GM23248 (cell line): ENCODE measurements around the gene ATP6V1G3. TPM values are rescaled to one million over a fixed set of nuclear protein-coding genes. Genes with fewer than 3 reads are reported as not detected.

ENCODE experiments used
- DNase-seq: peaks from one replicate; pipeline ENCODE4 v3.0.0-alpha.2; 2015
- H2AFZ ChIP-seq: fragments of 200-600 bp; sonication (generic); 2 replicates; pipeline ENCODE4 v1.6.1; 2016; ENCODE audit warnings: antibody characterized with exemption
- H3F3A ChIP-seq: fragments of 200-600 bp; sonication (generic); 2 replicates; pipeline ENCODE4 v1.6.1; 2016; ENCODE audit warnings: mild to moderate bottlenecking, antibody characterized with exemption, mixed run types; ENCODE audit not compliant: insufficient read depth
- H3K27ac ChIP-seq: fragments of 200-600 bp; sonication (generic); 2 replicates; pipeline ENCODE4 v1.5.1; 2016; ENCODE audit warnings: mild to moderate bottlenecking
- H3K27me3 ChIP-seq: fragments of 200-600 bp; sonication (generic); replicated peaks from 2 replicates; pipeline ENCODE4 v1.6.1; 2016; ENCODE audit warnings: mild to moderate bottlenecking; ENCODE audit not compliant: insufficient read depth
- H3K36me3 ChIP-seq: fragments of 200-600 bp; sonication (generic); 2 replicates; pipeline ENCODE4 v1.6.1; 2016; ENCODE audit warnings: low read depth, mild to moderate bottlenecking
- H3K4me1 ChIP-seq: fragments of 200-600 bp; sonication (generic); 2 replicates; pipeline ENCODE4 v1.6.1; 2016; ENCODE audit warnings: mild to moderate bottlenecking; ENCODE audit not compliant: insufficient read depth
- H3K4me2 ChIP-seq: fragments of 200-600 bp; sonication (generic); one replicate; pipeline ENCODE4 v1.6.1; 2016; ENCODE audit warnings: mild to moderate bottlenecking; ENCODE audit not compliant: unreplicated experiment
- H3K4me3 ChIP-seq: fragments of 200-600 bp; sonication (generic); 2 replicates; pipeline ENCODE4 v1.5.1; 2016; ENCODE audit warnings: mild to moderate bottlenecking
- H3K79me2 ChIP-seq: fragments of 200-600 bp; sonication (generic); 2 replicates; pipeline ENCODE4 v1.6.1; 2016; ENCODE audit warnings: mild to moderate bottlenecking; ENCODE audit not compliant: insufficient read depth
- H3K9ac ChIP-seq: fragments of 200-600 bp; sonication (generic); 2 replicates; pipeline ENCODE4 v1.6.1; 2016; ENCODE audit warnings: mild to moderate bottlenecking
- H3K9me2 ChIP-seq: fragments of 200-600 bp; sonication (generic); 2 replicates; pipeline ENCODE4 v1.6.1; 2016; ENCODE audit warnings: mixed run types, mild to moderate bottlenecking, moderate library complexity; ENCODE audit not compliant: insufficient read depth
- H3K9me3 ChIP-seq: fragments of 200-600 bp; sonication (generic); one replicate; pipeline ENCODE4 v1.6.1; 2017; ENCODE audit warnings: low read depth
- H4K20me1 ChIP-seq: fragments of 200-600 bp; sonication (generic); 2 replicates; pipeline ENCODE4 v1.6.0; 2016; ENCODE audit not compliant: insufficient read depth
- EZH2 ChIP-seq: fragments of 200-600 bp; sonication (generic); IDR thresholded peaks from 2 replicates; pipeline ENCODE4 v1.6.1; 2018; ENCODE audit warnings: antibody characterized with exemption, mild to moderate bottlenecking; ENCODE audit not compliant: insufficient read depth, poor library complexity, severe bottlenecking
- EZH2phosphoT487 ChIP-seq: fragments of 200-600 bp; sonication (generic); IDR thresholded peaks from 2 replicates; pipeline ENCODE4 v1.6.1; 2018; ENCODE audit warnings: antibody characterized with exemption, moderate library complexity, mild to moderate bottlenecking, low read depth; ENCODE audit not compliant: insufficient read depth
- WGBS, 2 experiments: methylation state at CpG; one replicate each; pipeline ENCODE4 v1.1.6; 2015 to 2017; ENCODE audit warnings: low lambda C conversion rate in 2 of 2, low coverage in 1 of 2; ENCODE audit errors: missing lambda C conversion rate in 2 of 2; 5-methylcytosine and 5-hydroxymethylcytosine counted together
- in situ Hi-C: fragments of 300-500 bp; cut with MboI; formaldehyde crosslinking; loops from 2 replicates; pipeline ENCODE4 v1.15.0; 2020
- polyA plus RNA-seq: library from polyadenylated mRNA; unstranded; fragments of >200 nt; fragmentation: Nextera tagmentation; extraction: Ambion mirVana; gene quantifications from 2 replicates; pipeline ENCODE4 v1.2.1, GENCODE V29; 2016
- total RNA-seq: library from RNA; depleted of rRNA; stranded (reverse); fragments of >200 nt; shearing (Covaris generic); gene quantifications from 2 replicates; pipeline ENCODE4 v1.2.3, GENCODE V29; 2014

The ATP6V1G3 gene
- total and polyA plus RNA-seq, 2 experiments from 2014 or later, result 1.3 TPM; not detected in 1

- H3K9me2 ChIP-seq, result no peaks in the 10 kb centered on the region
- H3K79me2 ChIP-seq, result no peaks in the 10 kb centered on the region
- H3F3A ChIP-seq, result peaks cover 65% of the 10 kb centered on the region
- no peaks in the 10 kb centered on the region for H3K27me3 ChIP-seq
- peak; percentile 84 for DNase-seq
- H4K20me1 ChIP-seq, result no peaks in the 10 kb centered on the region
- in situ Hi-C loops, result loop anchor here (10.0 kb wide), 1 partner anchor 178 kb away; no protein-coding TSS in a partner anchor
- peak overlapping the region; percentile 74 for H3K27ac ChIP-seq
- peak overlapping the region; percentile 38 for H3K4me2 ChIP-seq
- TF ChIP-seq EZH2phosphoT487, result no peak
- no peak for TF ChIP-seq EZH2
- no peaks in the 10 kb centered on the region for H3K36me3 ChIP-seq
- H3K4me3 ChIP-seq, result no peak overlapping the region
- no peaks in the 10 kb centered on the region for H3K9me3 ChIP-seq
- H2AFZ ChIP-seq, result no peak overlapping the region
- peaks cover 75% of the 10 kb centered on the region for H3K4me1 ChIP-seq
- H3K9ac ChIP-seq, result peak overlapping the region; percentile 15
- WGBS, 2 experiments, result 47 to 52% methylated on average over 6 of the region's 6 CpGs
Observed at GRCh38 chr1:198496216-198497143, 44.0 kb downstream of the ATP6V1G3 start.

GRCh38 chr1:198495631-198496030 lies 44.8 kb downstream of the ATP6V1G3 start:
- no peaks in the 10 kb centered on the region for H3K27me3 ChIP-seq
- H3K4me2 ChIP-seq, result peak overlapping the region; percentile 2
- H3K4me3 ChIP-seq, result no peak overlapping the region
- WGBS, 2 experiments, result 67 to 72% methylated on average over 3 of the region's 3 CpGs
- H4K20me1 ChIP-seq, result no peaks in the 10 kb centered on the region
- H3K9ac ChIP-seq, result no peak overlapping the region
- no peak for DNase-seq
- H3K9me2 ChIP-seq, result no peaks in the 10 kb centered on the region
- H3K79me2 ChIP-seq, result no peaks in the 10 kb centered on the region
- in situ Hi-C loops, result loop anchor here (10.0 kb wide), 1 partner anchor 179 kb away; no protein-coding TSS in a partner anchor
- no peaks in the 10 kb centered on the region for H3K9me3 ChIP-seq
- H3K4me1 ChIP-seq, result peaks cover 83% of the 10 kb centered on the region
- no peak overlapping the region for H2AFZ ChIP-seq
- no peaks in the 10 kb centered on the region for H3K36me3 ChIP-seq
- TF ChIP-seq EZH2phosphoT487 (no peak), EZH2 (no peak)
- 0 out of 2 replicates have a peak overlapping the region, but pooled peaks have one; percentile 11 for H3K27ac ChIP-seq
- H3F3A ChIP-seq, result peaks cover 71% of the 10 kb centered on the region

- Histone ChIP-seq H2AFZ (no peak overlapping the region), H3K9me2 (no peaks in the 10 kb centered on the region), H3F3A (peaks cover 65% of the 10 kb centered on the region), H3K4me3 (no peak overlapping the region), H3K9ac (no peak overlapping the region), H4K20me1 (no peaks in the 10 kb centered on the region), H3K36me3 (no peaks in the 10 kb centered on the region), H3K79me2 (no peaks in the 10 kb centered on the region), H3K4me2 (no peak overlapping the region), H3K27ac (no peak overlapping the region), H3K4me1 (peaks cover 83% of the 10 kb centered on the region), H3K9me3 (no peaks in the 10 kb centered on the region), H3K27me3 (no peaks in the 10 kb centered on the region)
- 94 to 96% methylated on average over 12 to 13 of the region's 13 CpGs for WGBS, 2 experiments
- DNase-seq, result no peak
- in situ Hi-C loops, result loop anchor here (10.0 kb wide), 1 partner anchor 180 kb away; no protein-coding TSS in a partner anchor
- TF ChIP-seq EZH2, result no peak
- TF ChIP-seq EZH2phosphoT487, result no peak
Observed at GRCh38 chr1:198494658-198495103, 45.8 kb downstream of the ATP6V1G3 start.

GRCh38 chr1:198494139-198494538 lies 46.3 kb downstream of the ATP6V1G3 start:
- Histone ChIP-seq H3K4me1 (peaks cover 78% of the 10 kb centered on the region), H2AFZ (no peak overlapping the region), H3K27ac (peak overlapping the region; percentile 77), H3K4me3 (no peak overlapping the region), H3K36me3 (no peaks in the 10 kb centered on the region), H3K9ac (no peak overlapping the region), H3K79me2 (no peaks in the 10 kb centered on the region), H3K27me3 (no peaks in the 10 kb centered on the region), H3K4me2 (no peak overlapping the region), H3K9me2 (no peaks in the 10 kb centered on the region), H3F3A (peaks cover 65% of the 10 kb centered on the region), H3K9me3 (no peaks in the 10 kb centered on the region), H4K20me1 (no peaks in the 10 kb centered on the region)
- no peak for DNase-seq
- 98 to 100% methylated on average over 5 of the region's 5 CpGs for WGBS, 2 experiments
- no peak for TF ChIP-seq EZH2
- no peak for TF ChIP-seq EZH2phosphoT487
- in situ Hi-C loops, result loop anchor here (10.0 kb wide), 1 partner anchor 181 kb away; no protein-coding TSS in a partner anchor
